Renal cortex interstitium (tissue), 11 donors: ENCODE data around the gene CACNA1D. TPM values are rescaled to one million over a fixed set of nuclear protein-coding genes. Genes with fewer than 3 reads are reported as not detected.
A peak's percentile ranks its signal among the peaks of the same experiment; 100 is the strongest.

Experiments used
- DNase-seq, 11 donors: peaks; one replicate each; pipeline ENCODE4 v3.0.0-alpha.2; 2013; ENCODE audit warnings: low read depth in 9 of 11, low spot score in 4 of 11; ENCODE audit errors: extremely low read depth in 1 of 11
- polyA plus RNA-seq, 3 donors: library from polyadenylated mRNA; unstranded; fragments of 120-200 nt; gene quantifications; one replicate each; pipeline ENCODE4 v1.2.1, GENCODE V29; 2013; ENCODE audit not compliant: insufficient read length in 3 of 3

Gene CACNA1D
- polyA plus RNA-seq, 3 donors: 11.0 to 18.2 (median 12.9) TPM

GRCh38 chr3:53668872-53669271, 174.5 kb downstream of the CACNA1D start:
- no peak for DNase-seq

DNA sequence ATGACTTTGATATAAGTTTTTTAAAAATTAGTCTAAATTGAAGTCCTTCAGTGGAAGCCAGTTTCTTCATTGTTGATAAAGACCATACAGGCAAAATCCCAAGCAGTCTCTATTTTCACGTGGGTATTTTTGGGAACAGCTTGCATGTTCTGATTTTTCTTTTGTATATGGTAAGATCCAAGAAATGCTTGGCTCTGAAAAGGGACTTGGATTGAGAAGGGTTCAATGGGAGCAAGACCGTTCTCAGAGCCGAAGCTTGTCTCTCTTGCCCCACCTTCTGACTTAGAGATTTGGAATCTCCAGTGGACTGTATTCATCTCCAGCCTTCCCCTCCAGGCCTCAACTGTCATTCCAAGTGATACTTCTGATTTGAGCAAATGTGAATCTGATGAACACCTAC, 176.3 kb downstream of the CACNA1D start:
- no peak for DNase-seq

GRCh38 chr3:53671192-53671960, 177.0 kb downstream of the CACNA1D start:
- DNase-seq: no peak

GRCh38 chr3:53671961-53672299, 177.5 kb downstream of the CACNA1D start:
- no peak for DNase-seq

DNA sequence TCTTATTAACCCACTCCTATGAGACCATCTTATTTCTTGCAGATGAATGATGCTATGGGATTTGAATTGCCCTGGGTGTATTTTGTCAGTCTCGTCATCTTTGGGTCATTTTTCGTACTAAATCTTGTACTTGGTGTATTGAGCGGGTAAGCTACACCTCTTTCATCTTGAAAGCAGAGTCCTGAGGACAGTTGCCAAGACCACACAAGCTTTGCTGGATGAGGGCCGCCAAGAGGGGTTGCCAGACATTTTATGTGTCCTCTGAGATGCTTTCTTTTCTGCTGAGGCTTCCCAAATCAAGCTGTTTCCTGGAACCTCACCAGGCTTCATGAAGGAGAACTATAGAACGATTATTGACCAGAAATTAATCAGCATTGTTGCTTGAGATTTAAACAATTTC, 178.6 kb downstream of the CACNA1D start:
- DNase-seq: peak in 3 of 11 donors; percentile 12 to 57 (median 39)

DNA sequence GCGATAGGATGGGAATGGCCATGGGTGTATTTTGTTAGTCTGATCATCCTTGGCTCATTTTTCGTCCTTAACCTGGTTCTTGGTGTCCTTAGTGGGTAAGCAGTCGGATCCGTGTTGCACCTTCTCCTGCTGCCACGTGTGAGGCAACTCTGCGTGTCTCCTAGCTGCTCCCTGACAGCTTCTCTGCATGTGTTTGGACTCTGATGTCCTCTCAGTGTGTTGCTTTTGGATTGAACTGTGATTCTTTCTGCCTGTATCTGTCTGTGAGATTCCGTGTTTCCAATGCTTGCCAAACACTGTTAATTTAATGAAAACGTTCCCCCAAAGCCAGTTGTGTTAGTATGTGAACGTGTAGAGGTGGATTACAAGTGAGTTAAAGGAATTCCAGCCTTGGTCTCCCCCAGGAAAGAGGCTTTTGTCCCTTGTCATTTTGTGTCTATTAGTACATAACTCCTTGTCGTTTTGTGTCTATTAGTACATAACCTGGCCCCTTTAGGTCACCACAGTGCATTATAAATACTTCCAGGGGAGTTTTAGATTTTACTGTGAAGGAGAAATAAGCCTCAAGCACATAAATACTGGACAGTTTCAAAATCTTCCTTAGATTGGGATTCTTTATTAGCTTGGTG, 179.4 kb downstream of the CACNA1D start:
- DNase-seq: no peak

DNA sequence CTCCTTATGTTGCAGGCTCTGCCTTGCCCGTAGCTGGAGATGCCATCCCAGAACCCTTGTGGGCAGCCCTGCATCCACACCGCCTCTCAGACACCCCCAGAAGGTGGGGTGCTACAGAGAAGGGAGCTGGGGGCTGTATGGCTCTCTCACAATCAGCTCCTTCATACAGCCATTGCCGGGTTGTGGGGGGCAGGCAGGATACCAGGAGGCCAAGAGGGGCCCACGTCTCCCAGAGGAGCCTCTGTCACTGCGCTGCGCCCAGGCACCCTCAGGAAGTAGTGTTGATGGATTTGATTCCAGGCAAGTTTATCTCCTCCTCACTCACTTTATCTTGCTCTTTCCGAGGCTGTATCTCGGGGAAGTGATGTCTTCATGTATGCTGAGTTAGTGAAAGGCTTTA, 180.2 kb downstream of the CACNA1D start:
- DNase-seq: no peak

GRCh38 chr3:53675022-53675697, 180.7 kb downstream of the CACNA1D start:
- DNase-seq: no peak

- no peak for DNase-seq
These were observed 181.5 kb downstream of the CACNA1D start for GRCh38 chr3:53675942-53676341.

DNA sequence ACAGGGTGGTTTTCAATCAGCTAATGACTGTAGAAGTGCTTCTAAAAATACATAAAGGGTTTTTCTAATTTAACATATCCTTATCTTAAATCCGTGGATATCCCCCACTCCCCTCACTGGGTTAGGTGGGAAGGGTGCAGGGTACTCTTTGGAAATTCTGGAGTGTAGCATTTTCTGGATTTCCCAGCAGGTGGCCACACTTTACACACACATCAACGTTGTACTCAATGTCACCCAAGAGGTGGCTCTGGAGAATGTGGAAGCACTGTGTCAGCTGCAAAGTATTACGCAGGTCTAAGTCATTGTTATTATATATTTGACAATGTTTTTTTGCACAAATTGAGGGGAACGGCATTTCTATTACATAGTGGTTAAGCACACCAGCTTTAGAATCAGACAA, 183.0 kb downstream of the CACNA1D start:
- no peak for DNase-seq

DNA sequence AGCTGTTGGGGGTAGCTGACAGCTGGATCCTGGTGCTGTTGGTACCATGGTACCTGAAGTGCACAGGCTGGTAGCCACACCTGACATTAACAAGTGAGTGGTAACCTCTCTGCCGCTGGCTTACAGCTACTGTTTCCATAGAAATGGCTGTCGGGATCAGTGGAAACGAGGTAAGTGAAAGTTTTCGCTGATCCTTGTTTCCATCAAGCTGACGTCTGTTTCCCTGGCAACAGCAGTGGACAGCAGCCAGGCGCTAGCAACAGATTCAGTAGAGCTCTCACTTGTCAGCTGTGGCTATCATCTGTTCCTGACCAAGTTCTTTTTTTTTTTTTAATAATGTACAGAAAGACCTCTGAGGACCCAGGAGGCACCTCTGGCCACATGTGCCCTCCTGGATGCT, 185.6 kb downstream of the CACNA1D start:
- DNase-seq: peak; percentile 52 to 80 (median 63)

DNA sequence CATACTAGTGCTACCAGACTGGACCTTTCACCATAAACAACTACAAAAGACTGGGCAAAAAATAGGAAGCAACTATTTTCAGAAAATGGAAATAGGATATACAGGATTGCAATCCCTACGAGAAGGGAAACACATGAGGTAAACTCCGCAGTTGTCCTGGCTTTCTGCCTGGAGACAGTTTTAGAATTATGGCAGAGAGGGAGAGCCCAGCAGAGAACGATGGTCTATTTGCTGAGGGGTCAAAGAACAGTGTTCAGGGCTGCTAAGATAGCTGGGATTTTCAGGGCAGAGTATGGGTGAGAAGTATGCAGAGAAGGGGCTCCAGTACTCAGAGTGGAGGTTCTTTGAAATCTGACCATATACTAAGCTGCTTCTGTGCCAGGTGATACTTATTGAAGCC, 188.4 kb downstream of the CACNA1D start:
- DNase-seq: no peak

- no peak for DNase-seq
These were observed 193.7 kb downstream of the CACNA1D start for GRCh38 chr3:53688066-53688465.

GRCh38 chr3:53688989-53689388, 194.6 kb downstream of the CACNA1D start:
- no peak for DNase-seq

DNA sequence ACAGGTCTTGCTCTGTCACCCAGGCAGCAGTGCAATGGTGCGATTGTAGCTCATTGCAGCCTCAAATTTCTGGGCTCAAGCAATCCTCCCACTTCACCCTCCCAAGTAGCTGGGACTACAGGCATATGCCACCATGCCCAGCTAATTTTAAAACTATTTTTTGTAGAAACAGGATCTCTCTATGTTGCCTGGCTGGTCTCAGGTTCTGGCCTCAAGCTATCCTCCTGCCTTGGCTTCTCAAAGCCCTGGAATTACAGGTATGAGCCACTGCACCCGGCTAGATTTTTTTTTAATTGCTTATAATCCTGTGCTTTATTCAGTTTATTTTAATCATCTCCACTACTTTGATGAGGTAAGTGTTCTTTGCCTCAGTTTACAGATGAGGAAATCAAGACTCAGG, 195.3 kb downstream of the CACNA1D start:
- DNase-seq: no peak

GRCh38 chr3:53690521-53690920, 196.1 kb downstream of the CACNA1D start:
- DNase-seq: no peak

GRCh38 chr3:53691349-53691748, 196.9 kb downstream of the CACNA1D start:
- DNase-seq: no peak

GRCh38 chr3:53691885-53692284, 197.5 kb downstream of the CACNA1D start:
- DNase-seq: no peak

DNA sequence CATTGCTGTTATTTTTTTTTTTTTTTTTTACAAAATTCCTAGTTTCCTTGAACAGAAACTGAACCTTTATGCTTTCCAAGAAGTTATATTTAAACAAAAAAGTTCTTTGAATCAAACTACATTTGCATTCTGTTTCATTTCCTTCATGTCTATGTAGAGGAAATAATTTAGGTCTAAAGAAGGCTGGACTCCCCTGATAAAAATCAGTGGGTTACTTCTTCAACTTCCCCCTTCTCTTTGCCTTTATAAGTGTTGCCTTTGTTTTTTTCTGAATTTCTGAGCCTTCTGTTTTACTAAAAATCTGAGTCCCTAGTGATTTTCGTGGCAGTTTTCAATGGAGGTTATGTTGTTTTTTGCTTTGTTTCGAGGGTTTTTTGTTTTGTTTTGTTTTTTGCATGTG, 199.0 kb downstream of the CACNA1D start:
- DNase-seq: no peak

DNA sequence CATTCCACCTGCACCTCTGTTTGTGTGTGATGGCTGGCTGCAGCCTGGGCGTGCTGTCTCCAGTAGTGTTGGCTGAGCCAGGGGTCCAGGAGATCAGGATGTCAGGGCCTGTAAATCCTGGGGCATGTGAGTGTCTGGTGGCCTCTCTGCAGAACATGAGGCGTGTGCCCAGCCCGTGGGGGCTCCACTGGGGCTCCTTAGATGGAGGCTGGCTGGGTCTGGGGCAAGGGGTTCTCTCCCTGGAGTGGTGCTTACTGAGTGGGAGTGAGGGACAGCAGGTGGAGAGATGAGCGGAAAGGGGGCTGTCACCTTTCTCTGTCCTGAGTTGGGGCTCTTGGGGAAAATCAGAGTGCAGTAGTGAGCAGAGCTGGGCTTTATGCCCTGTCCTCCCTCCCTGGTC, 199.6 kb downstream of the CACNA1D start:
- no peak for DNase-seq
